AG10803 (cell line): Measurements from ENCODE around the gene LDLRAD4.

ENCODE experiments used
- DNase-seq: peaks from one replicate; pipeline ENCODE4 v3.0.0; 2010; ENCODE audit warnings: low read depth
- H3K4me3 ChIP-seq: 2 replicates; pipeline ENCODE4 v1.5.1; 2011; ENCODE audit warnings: mild to moderate bottlenecking, low read length, control low read depth
- TF ChIP-seq, protein P1 (sequence below): conservative IDR thresholded peaks from 2 replicates; pipeline ENCODE4 v1.5.1; 2011; ENCODE audit warnings: mild to moderate bottlenecking, low read length, control low read depth, inconsistent platforms

The LDLRAD4 gene

DNA sequence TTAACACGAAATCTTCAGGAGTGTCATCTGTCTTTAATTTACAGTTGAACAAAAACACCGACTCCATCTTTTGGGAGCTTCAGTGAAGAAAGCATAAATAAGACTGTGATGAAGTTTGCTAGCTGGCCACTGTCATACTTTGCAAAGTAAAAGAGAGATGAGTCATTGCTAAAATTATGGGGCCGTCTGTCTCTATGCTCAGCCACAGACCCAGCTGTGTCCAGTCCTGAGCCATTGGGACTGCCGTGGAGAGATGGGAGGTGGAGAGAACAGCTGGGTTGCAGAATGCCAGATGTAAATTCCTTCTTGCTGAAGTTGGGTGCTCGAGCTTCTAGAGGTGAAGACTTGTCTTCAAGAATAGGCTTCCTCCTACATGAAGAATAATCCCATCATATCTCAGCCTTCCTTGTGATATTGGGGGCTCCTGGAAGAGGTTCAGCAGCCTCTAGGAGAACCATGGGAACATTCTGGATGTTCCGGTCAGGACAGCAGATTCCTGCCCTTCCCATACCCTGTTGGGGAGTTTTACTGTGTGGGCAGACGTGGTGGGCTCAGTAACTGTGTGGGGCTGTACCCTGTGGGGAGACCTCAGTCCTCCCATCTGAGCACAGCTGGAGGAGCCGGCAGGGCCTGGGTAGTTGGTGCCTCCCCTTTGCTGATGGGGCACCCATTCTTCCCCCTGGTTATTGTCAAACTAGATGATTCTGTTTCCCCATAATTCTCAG lies 71.1 kb downstream of the LDLRAD4 start:
- TF ChIP-seq, protein P1, sequence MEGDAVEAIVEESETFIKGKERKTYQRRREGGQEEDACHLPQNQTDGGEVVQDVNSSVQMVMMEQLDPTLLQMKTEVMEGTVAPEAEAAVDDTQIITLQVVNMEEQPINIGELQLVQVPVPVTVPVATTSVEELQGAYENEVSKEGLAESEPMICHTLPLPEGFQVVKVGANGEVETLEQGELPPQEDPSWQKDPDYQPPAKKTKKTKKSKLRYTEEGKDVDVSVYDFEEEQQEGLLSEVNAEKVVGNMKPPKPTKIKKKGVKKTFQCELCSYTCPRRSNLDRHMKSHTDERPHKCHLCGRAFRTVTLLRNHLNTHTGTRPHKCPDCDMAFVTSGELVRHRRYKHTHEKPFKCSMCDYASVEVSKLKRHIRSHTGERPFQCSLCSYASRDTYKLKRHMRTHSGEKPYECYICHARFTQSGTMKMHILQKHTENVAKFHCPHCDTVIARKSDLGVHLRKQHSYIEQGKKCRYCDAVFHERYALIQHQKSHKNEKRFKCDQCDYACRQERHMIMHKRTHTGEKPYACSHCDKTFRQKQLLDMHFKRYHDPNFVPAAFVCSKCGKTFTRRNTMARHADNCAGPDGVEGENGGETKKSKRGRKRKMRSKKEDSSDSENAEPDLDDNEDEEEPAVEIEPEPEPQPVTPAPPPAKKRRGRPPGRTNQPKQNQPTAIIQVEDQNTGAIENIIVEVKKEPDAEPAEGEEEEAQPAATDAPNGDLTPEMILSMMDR: no peak
- peak; percentile 85 for DNase-seq
- H3K4me3 ChIP-seq: no peak overlapping the region

DNA sequence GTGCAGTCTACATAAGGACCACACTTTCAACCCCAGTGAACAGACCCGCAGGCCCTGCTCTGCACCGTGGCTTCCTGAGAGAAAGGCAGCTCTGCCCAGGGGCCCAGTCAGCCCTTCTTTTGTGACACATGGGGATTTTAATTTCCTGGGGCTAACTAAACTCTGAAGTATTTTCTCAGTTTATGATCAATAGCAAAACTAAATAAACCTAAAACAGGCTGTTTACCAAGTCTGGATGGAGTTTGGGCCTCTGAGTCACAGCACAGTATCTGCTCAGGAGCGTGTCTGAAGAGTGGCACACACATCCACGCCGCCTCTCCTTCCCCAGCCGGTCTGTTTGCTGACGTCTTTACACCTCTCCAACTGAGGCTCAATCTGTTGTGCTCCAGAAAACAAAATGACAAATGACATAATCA lies 72.3 kb downstream of the LDLRAD4 start:
- TF ChIP-seq, protein P1: no peak
- no peak overlapping the region for H3K4me3 ChIP-seq

GRCh38 chr18:13291299-13291698 lies 72.7 kb downstream of the LDLRAD4 start:
- no peak overlapping the region for H3K4me3 ChIP-seq
- DNase-seq: no peak
- TF ChIP-seq, protein P1: no peak

More for the DNA sequence above, 72.3 kb downstream of the LDLRAD4 start:
- DNase-seq: no peak

DNA sequence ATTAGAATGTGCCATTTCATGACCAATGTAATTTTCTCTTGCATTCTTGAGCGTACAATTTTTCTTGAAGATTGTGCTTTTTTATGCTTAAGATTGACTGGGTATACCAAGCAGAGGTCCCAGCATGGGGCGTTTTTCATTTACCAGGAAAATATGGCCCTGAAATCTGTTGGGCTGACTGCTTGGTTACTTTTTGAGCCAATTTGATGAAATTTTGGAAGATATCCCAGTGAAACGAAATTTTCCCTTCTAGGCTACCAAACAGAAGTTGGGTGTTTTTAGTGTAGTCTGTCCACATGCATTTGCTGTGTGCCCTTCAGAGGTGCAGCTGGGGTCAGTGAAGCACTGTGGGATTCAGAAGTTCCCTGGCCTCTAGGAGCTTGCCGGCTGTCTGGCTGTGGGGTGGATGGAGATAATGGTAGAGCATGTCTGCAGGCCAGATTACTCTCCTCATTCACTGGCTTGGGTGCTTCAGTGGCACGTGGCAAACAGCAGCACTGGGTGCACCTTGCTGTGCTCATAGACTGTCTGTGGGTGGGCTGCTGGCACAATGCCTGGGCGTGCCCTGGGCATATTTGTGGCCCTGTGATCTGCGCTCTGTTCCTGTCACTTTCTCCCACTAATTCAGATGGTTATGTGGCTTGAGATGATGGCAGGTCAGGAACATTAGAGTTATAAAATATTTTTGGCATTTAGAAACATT lies 73.3 kb downstream of the LDLRAD4 start:
- no peak for DNase-seq
- H3K4me3 ChIP-seq: no peak overlapping the region
- TF ChIP-seq, protein P1: no peak

DNA sequence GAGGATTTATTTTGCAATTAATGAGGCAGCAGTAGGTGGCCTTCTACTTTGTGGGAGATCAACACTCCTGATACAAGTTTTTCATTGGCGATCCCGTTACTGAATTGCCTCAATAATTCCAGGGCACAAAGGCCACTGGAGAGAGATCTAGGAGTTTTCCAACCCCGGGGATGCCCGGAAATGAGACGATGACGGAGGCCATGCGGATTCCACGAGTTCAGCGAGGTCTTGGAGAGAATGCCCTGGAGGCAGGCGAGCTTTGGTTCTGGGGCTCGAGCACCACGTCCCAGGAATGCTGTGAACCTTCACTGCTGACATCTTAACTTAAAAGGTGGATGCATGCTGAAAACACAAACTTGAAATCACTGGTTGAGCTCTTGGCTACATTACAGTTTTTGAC lies 74.2 kb downstream of the LDLRAD4 start:
- DNase-seq: no peak
- TF ChIP-seq, protein P1: no peak
- H3K4me3 ChIP-seq: no peak overlapping the region

- TF ChIP-seq, protein P1: no peak
- H3K4me3 ChIP-seq: no peak overlapping the region
- DNase-seq: no peak
These were observed 75.7 kb downstream of the LDLRAD4 start for GRCh38 chr18:13294309-13294708.

GRCh38 chr18:13295894-13296293 lies 77.3 kb downstream of the LDLRAD4 start:
- H3K4me3 ChIP-seq: no peak overlapping the region
- no peak for DNase-seq
- TF ChIP-seq, protein P1: no peak
